Measurements from ENCODE around the gene LRRC27.

- TF ChIP-seq CTCF (IDR thresholded peaks at IDR 0.05) (no peak), POLR2A (IDR thresholded peaks at IDR 0.05) (peak in 1 of 2 donors; percentile 65)
These were observed 63.9 kb downstream of the LRRC27 start for GRCh38 chr10:132395704-132396493.
